ENCODE data around the gene GAMT.

The GAMT gene

GRCh38 chr19:1390890-1391423 lies 10.4 kb downstream of the GAMT start:
- no peak for DNase-seq
- peaks cover 56% of the 10 kb centered on the region for H3K36me3 ChIP-seq
- no peak for TF ChIP-seq CTCF (IDR thresholded peaks at IDR 0.05; ENCODE audit: low read depth, low read length)
- H3K9me3 ChIP-seq (ENCODE audit: severe bottlenecking) = no peaks in the 10 kb centered on the region
- no peak overlapping the region for H3K27ac ChIP-seq
- H3K27me3 ChIP-seq (ENCODE audit: insufficient read depth, low read depth, severe bottlenecking) = no peaks in the 10 kb centered on the region
- no peak overlapping the region for H3K4me3 ChIP-seq (ENCODE audit: low read depth, low read length)

- H3K27me3 ChIP-seq (ENCODE audit: insufficient read depth, low read depth, severe bottlenecking) = no peaks in the 10 kb centered on the region
- no peaks in the 10 kb centered on the region for H3K9me3 ChIP-seq (ENCODE audit: severe bottlenecking)
- no peak for DNase-seq
Observed at GRCh38 chr19:1389033-1389940, 12.1 kb downstream of the GAMT start.

GRCh38 chr19:1388637-1389026 lies 12.7 kb downstream of the GAMT start:
- peaks cover 46% of the 10 kb centered on the region for H3K36me3 ChIP-seq
- TF ChIP-seq CTCF (IDR thresholded peaks at IDR 0.05; ENCODE audit: low read depth, low read length) = no peak
- no peak for DNase-seq
- no peaks in the 10 kb centered on the region for H3K27me3 ChIP-seq (ENCODE audit: insufficient read depth, low read depth, severe bottlenecking)
- no peaks in the 10 kb centered on the region for H3K9me3 ChIP-seq (ENCODE audit: severe bottlenecking)
- no peak overlapping the region for H3K27ac ChIP-seq
- no peak overlapping the region for H3K4me3 ChIP-seq (ENCODE audit: low read depth, low read length)

More at GRCh38 chr19:1389033-1389940, 12.1 kb downstream of the GAMT start:
- TF ChIP-seq CTCF (IDR thresholded peaks at IDR 0.05; ENCODE audit: low read depth, low read length) = no peak
- no peak overlapping the region for H3K27ac ChIP-seq
- H3K36me3 ChIP-seq = peaks cover 44% of the 10 kb centered on the region
- no peak overlapping the region for H3K4me3 ChIP-seq (ENCODE audit: low read depth, low read length)

GRCh38 chr19:1387684-1388636 lies 13.4 kb downstream of the GAMT start:
- Histone ChIP-seq H3K36me3 (peaks cover 40% of the 10 kb centered on the region), H3K4me3 (ENCODE audit: low read depth, low read length) (no peak overlapping the region), H3K27me3 (ENCODE audit: insufficient read depth, low read depth, severe bottlenecking) (no peaks in the 10 kb centered on the region), H3K9me3 (ENCODE audit: severe bottlenecking) (no peaks in the 10 kb centered on the region), H3K27ac (no peak overlapping the region)
- no peak for TF ChIP-seq CTCF (IDR thresholded peaks at IDR 0.05; ENCODE audit: low read depth, low read length)
- DNase-seq = no peak

GRCh38 chr19:1386945-1387683 lies 14.2 kb downstream of the GAMT start:
- DNase-seq = no peak
- no peak overlapping the region for H3K4me3 ChIP-seq (ENCODE audit: low read depth, low read length)
- H3K27ac ChIP-seq = no peak overlapping the region
- no peak for TF ChIP-seq CTCF (IDR thresholded peaks at IDR 0.05; ENCODE audit: low read depth, low read length)
- H3K9me3 ChIP-seq (ENCODE audit: severe bottlenecking) = no peaks in the 10 kb centered on the region
- peaks cover 32% of the 10 kb centered on the region for H3K36me3 ChIP-seq
- H3K27me3 ChIP-seq (ENCODE audit: insufficient read depth, low read depth, severe bottlenecking) = no peaks in the 10 kb centered on the region

Measured in WERI-Rb-1 (cell line).